Left lung (tissue), 10 donors: Measurements from ENCODE around the gene GBGT1. TPM values are rescaled to one million over a fixed set of nuclear protein-coding genes. Genes with fewer than 3 reads are reported as not detected.
A peak's percentile ranks its signal among the peaks of the same experiment; 100 is the strongest.

ENCODE experiments used
- ATAC-seq: fragments of 200-7000 bp; cut with Tn5 transposase; one replicate; pipeline ENCODE4 v1.9.1; 2020; ENCODE audit warnings: moderate library complexity
- DNase-seq, 4 donors: peaks; one replicate each; pipeline ENCODE4 v3.0.0-alpha.2; 2013 to 2020
- H3K27ac ChIP-seq, 2 donors: fragments of 200-600 bp; sonication (generic) in 1 of 2; one replicate each; pipeline versions ENCODE4 v1.5.0 to v1.8.0; 2020 to 2021
- H3K27me3 ChIP-seq, 2 donors: fragments of 200-600 bp; sonication (generic) in 1 of 2; one replicate each; pipeline versions ENCODE4 v1.5.0 to v1.8.0; 2020 to 2021
- H3K36me3 ChIP-seq, 2 donors: fragments of 200-600 bp; sonication (generic) in 1 of 2; one replicate each; pipeline versions ENCODE4 v1.5.0 to v1.8.0; 2020 to 2021
- H3K4me1 ChIP-seq, 2 donors: fragments of 200-600 bp; one replicate each; pipeline ENCODE4 v1.8.0; 2021
- H3K4me3 ChIP-seq, 2 donors: fragments of 200-600 bp; sonication (generic) in 1 of 2; one replicate each; pipeline versions ENCODE4 v1.5.0 to v1.8.0; 2020 to 2021; ENCODE audit warnings: mild to moderate bottlenecking in 1 of 2
- H3K9me3 ChIP-seq, 2 donors: fragments of 200-600 bp; sonication (generic) in 1 of 2; one replicate each; pipeline versions ENCODE4 v1.5.0 to v1.8.0; 2020 to 2021
- intact Hi-C, 2 donors: fragments of 100-400 bp; cut with DNase I; formaldehyde crosslinking; loops; one replicate each; pipeline versions ENCODE4 v1.11.2 to v1.14.2; 2022
- polyA plus RNA-seq, 6 donors: library from polyadenylated mRNA; unstranded; fragments of 120-200 nt; gene quantifications; one replicate each; pipeline ENCODE4 v1.2.1, GENCODE V29; 2013; ENCODE audit not compliant: insufficient read length in 6 of 6
- total RNA-seq, 2 donors: library from RNA; stranded (reverse); fragmentation: NEBNext Ultra II Directional; extraction: Animal tissue kit (Norgen Biotek cat#: 25700); gene quantifications; one replicate each; pipeline ENCODE4 v1.2.1, GENCODE V29; 2021
- TF ChIP-seq, protein P1 (sequence below), 2 donors: fragments of 200-600 bp; sonication (generic) in 1 of 2; IDR thresholded peaks; one replicate each; pipeline versions ENCODE4 v1.5.0 to v1.8.0; 2021; ENCODE audit warnings: antibody characterized with exemption in 2 of 2
- donor health status: DM: no; HTN: yes; CAD: no.
- donor health status: DM: no; HTN: no; CAD: no.

The GBGT1 gene
- total and polyA plus RNA-seq, 8 donors: 2.7 to 45.1 (median 4.9) TPM

DNA sequence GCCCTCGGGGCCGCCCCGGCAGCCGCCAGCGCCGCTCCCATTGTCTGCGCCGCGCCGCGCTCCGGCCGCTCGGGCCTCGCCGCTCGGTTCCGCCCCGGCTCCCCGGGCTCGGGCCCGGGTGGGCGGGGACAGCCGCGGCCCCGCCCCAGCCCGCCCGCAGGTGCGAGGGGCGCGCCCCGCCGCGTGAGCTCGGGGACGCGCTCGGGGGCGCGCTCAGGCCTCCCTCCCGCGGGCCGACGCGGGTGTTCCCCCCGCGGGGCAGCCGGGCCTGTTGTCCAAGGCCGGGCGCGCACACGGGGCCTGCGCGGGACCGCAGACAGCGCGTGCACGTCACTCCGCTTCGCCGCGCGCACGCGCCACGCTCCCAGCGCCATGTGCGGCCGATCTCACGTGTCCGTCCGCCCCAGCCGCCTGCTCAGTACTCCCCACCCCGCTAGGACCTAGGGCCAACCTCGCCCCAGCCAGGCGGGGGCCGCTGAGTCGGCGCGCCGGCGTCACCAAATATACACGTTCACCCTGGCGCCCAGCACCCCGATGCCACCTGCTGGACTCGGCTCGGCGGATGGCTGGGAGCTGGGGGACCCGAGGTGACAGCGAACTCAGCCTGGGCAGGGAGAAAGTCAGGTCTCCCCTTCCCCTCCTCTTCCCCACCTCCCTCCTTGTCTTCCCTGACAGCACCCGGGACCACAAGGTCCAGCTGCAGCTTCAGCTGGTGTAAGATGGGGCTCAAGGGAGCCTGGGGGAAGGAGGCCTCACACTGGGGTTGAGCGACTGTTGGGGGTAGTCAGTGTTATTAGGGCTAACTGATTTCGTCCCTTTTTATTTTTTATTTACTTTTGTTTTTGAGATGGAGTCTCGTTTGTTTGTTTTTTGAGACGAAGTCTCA, 14.3 kb downstream of the GBGT1 start:
- DNase-seq: peak; percentile 79 to 96 (median 90)
- intact Hi-C loops: loop anchor here in 1 of 2 donors (5.0 kb wide), 2 partner anchors 47 to 107 kb away; no protein-coding TSS in a partner anchor
- no peaks in the 10 kb centered on the region for H3K27me3 ChIP-seq

DNA sequence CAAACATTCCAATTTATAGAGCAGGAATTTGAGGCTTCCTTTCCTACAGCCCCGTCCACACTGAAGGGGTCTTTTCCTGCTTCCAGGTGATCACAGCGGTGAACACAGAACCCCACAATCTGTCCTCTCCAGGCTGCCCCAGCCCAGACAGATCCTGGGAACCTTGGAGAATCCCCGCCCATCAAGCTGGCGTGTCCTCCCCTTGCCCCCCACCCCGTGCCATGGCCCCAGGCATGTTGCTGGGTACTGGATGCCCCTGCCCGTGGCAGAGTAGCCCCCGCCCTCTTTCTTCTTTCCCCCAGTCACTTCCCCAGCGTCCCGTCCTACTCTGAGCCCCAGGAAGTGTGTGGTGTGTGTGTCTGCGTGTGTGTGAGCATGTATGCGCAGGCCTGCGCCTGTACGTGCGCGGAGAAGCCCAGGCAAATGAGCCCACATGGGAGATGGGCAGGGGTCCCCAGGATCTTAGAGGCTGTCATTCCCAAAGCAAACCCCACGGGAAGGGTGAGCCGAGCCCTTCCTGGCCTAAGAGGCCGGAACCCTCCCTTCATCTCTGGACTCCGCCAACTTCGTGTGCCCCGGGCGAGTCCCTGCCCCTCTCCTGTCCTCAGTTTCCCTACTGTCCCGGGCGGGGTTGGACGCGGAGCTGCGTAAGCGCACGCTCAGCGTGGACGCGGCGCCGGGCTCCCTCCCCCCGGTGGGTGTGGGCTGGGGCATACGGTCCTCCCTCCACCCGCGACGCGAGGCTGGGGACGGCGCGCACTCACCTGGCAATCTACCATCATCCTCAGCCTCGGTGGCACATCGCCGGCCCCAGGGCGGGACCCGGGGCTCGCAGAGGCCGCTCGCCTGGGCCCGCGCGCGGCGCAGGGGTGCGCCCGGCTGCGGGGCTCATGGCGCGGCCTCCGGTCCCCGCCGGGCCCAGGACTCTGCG, 15.2 kb downstream of the GBGT1 start:
- ATAC-seq (peak; percentile 13), DNase-seq (peak in 2 of 4 donors; percentile 65 to 91)
- Histone ChIP-seq H3K27ac (peak overlapping the region; percentile 83 to 85), H3K27me3 (no peaks in the 10 kb centered on the region), H3K9me3 (no peaks in the 10 kb centered on the region), H3K4me1 (peaks cover 22 to 41% of the 10 kb centered on the region in 2 donors), H3K36me3 (peaks cover 0 to under 1% of the 10 kb centered on the region in 2 donors), H3K4me3 (peak overlapping the region; percentile 65)
- TF ChIP-seq, protein P1, sequence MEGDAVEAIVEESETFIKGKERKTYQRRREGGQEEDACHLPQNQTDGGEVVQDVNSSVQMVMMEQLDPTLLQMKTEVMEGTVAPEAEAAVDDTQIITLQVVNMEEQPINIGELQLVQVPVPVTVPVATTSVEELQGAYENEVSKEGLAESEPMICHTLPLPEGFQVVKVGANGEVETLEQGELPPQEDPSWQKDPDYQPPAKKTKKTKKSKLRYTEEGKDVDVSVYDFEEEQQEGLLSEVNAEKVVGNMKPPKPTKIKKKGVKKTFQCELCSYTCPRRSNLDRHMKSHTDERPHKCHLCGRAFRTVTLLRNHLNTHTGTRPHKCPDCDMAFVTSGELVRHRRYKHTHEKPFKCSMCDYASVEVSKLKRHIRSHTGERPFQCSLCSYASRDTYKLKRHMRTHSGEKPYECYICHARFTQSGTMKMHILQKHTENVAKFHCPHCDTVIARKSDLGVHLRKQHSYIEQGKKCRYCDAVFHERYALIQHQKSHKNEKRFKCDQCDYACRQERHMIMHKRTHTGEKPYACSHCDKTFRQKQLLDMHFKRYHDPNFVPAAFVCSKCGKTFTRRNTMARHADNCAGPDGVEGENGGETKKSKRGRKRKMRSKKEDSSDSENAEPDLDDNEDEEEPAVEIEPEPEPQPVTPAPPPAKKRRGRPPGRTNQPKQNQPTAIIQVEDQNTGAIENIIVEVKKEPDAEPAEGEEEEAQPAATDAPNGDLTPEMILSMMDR (IDR thresholded peaks at IDR 0.05): no peak
- intact Hi-C loops: loop anchor here in 1 of 2 donors (5.0 kb wide), 2 partner anchors 46 to 106 kb away; no protein-coding TSS in a partner anchor

More for the DNA sequence above, 14.3 kb downstream of the GBGT1 start:
- Histone ChIP-seq H3K4me1 (peaks cover 16 to 32% of the 10 kb centered on the region in 2 donors), H3K27ac (peak overlapping the region; percentile 81 to 83), H3K4me3 (peak overlapping the region; percentile 24 to 65), H3K36me3 (peaks cover 0 to 10% of the 10 kb centered on the region in 2 donors), H3K9me3 (no peaks in the 10 kb centered on the region)
- TF ChIP-seq, protein P1 (IDR thresholded peaks at IDR 0.05): peak in 1 of 2 donors; percentile 17
- ATAC-seq: peak; percentile 78

DNA sequence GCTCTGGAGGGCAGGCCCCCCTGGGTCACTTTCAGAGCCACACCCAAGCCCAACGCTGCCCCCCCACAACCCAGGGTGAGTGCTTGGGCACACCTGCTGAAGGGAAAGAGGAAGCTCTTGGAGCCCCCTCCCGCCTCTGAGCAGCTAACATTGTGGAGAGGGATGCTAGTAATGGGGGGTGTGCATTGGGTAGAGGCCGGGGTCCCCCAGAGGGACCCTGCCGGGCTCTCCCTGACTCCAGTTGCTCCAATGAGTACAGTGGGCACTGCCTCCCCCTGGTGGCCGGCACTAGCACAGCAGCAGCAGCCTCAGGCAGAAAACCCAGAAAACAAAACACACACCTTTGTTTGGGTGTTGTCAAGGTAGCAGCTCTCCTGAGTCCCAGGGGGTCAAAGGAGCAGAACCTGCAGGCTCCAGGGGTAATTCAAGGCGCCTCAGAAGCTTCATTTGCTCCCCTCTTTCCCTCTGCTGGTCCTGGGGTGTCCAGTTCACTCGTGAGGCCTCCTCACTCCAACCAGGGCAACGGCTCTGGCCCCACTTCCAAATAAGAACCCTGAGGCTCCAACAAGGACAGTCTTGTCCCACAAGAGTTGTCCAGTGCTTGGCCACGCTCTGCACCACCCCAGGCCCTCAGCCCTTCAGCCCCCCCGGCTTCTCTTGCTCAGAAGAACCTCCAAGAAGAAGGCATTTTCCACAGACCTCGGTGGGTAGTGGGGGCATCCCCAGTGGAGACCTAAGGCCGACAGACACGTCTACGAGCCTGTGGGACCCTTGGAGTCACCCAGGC, 16.1 kb downstream of the GBGT1 start:
- peak overlapping the region; percentile 83 to 85 for H3K27ac ChIP-seq
- intact Hi-C loops: loop anchor here in 1 of 2 donors (5.0 kb wide), 2 partner anchors 45 to 105 kb away; no protein-coding TSS in a partner anchor
- H3K27me3 ChIP-seq: no peaks in the 10 kb centered on the region
- no peaks in the 10 kb centered on the region for H3K9me3 ChIP-seq
- H3K36me3 ChIP-seq: no peaks in the 10 kb centered on the region
- peak; percentile 60 for ATAC-seq
- DNase-seq: peak; percentile 54 to 95 (median 78)
- H3K4me1 ChIP-seq: peaks cover 25 to 50% of the 10 kb centered on the region in 2 donors
- peak overlapping the region; percentile 65 for H3K4me3 ChIP-seq
- TF ChIP-seq, protein P1 (IDR thresholded peaks at IDR 0.05): peak; percentile 93 to 98

DNA sequence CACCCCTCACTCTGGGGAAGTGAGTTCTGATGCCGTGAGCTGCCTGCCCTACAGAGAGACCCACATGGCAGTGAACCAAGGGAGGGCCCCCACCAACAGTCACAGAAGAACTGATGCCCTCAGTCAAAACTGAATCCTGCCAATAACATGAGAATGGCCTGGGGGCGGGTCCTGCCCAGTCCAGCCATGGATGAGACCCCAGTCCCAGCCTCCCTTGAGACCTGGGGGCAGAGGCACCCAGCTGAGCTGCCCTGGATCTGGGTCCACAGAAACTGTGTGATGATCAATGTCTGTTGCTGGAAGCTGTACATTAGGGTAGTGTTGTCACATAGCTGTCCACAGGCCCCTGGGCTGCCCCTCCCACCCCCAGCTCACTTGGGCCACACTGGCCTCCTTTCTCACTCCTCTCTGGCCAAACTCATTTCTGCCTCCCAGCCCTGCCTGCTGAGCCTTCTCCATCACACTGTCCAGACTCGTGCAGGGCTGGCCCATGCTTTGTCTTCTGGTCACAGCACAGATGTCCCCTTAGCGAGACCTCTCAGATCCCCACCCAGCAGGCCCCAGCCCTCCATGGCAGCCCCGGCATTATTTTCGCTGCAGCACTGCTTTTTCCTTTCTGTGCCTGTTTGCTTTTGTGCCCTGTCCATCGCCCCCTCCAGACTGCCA, 16.8 kb downstream of the GBGT1 start:
- H3K9me3 ChIP-seq: no peaks in the 10 kb centered on the region
- ATAC-seq: no peak
- no peak for DNase-seq
- no peaks in the 10 kb centered on the region for H3K27me3 ChIP-seq
- peaks cover 28 to 57% of the 10 kb centered on the region in 2 donors for H3K4me1 ChIP-seq
- TF ChIP-seq, protein P1 (IDR thresholded peaks at IDR 0.05): no peak
- H3K4me3 ChIP-seq: no peak overlapping the region
- H3K36me3 ChIP-seq: no peaks in the 10 kb centered on the region
- H3K27ac ChIP-seq: no peak overlapping the region
- intact Hi-C loops: loop anchor here in 1 of 2 donors (5.0 kb wide), 2 partner anchors 45 to 105 kb away; no protein-coding TSS in a partner anchor
